EH (cell line): ENCODE data around the gene HMGB4.

Source experiments
- DNase-seq: peaks from one replicate; pipeline ENCODE4 v3.0.0-alpha.2; 2015; ENCODE audit warnings: low read depth

Gene HMGB4

GRCh38 chr1:33848205-33848937 lies 15.5 kb upstream of the HMGB4 start:
- DNase-seq: peak; percentile 38

GRCh38 chr1:33849211-33849610 lies 14.7 kb upstream of the HMGB4 start:
- DNase-seq: peak; percentile 13

- no peak for DNase-seq
These were observed 13.4 kb upstream of the HMGB4 start for GRCh38 chr1:33850481-33850880.

- peak; percentile 14 for DNase-seq
These were observed 11.2 kb upstream of the HMGB4 start for GRCh38 chr1:33852711-33853110.

GRCh38 chr1:33853431-33853830 lies 10.4 kb upstream of the HMGB4 start:
- no peak for DNase-seq

- no peak for DNase-seq
These were observed 9.8 kb upstream of the HMGB4 start for GRCh38 chr1:33854091-33854490.

GRCh38 chr1:33860671-33861070 lies 3.2 kb upstream of the HMGB4 start:
- peak; percentile 65 for DNase-seq

GRCh38 chr1:33864460-33865389 lies 846 bp downstream of the HMGB4 start:
- DNase-seq: no peak

- DNase-seq: peak; percentile 24
These were observed 2.4 kb downstream of the HMGB4 start for GRCh38 chr1:33866281-33866680.

GRCh38 chr1:33867684-33868083 lies 3.8 kb downstream of the HMGB4 start:
- DNase-seq: no peak

- DNase-seq: no peak
These were observed 8.4 kb downstream of the HMGB4 start for GRCh38 chr1:33872275-33872674.

GRCh38 chr1:33872683-33873082 lies 8.8 kb downstream of the HMGB4 start:
- no peak for DNase-seq

- DNase-seq: no peak
These were observed 10.8 kb downstream of the HMGB4 start for GRCh38 chr1:33874636-33875035.

GRCh38 chr1:33875862-33876261 lies 12.0 kb downstream of the HMGB4 start:
- DNase-seq: no peak

GRCh38 chr1:33876970-33877650 lies 13.2 kb downstream of the HMGB4 start:
- DNase-seq: peak; percentile 68

- no peak for DNase-seq
These were observed 14.5 kb downstream of the HMGB4 start for GRCh38 chr1:33878392-33878791.

- peak; percentile 37 for DNase-seq
These were observed 16.4 kb downstream of the HMGB4 start for GRCh38 chr1:33880305-33880704.

- DNase-seq: no peak
These were observed 22.6 kb downstream of the HMGB4 start for GRCh38 chr1:33886496-33886895.

GRCh38 chr1:33893147-33893830 lies 29.4 kb downstream of the HMGB4 start:
- DNase-seq: peak; percentile 92

- no peak for DNase-seq
These were observed 31.5 kb downstream of the HMGB4 start for GRCh38 chr1:33895396-33895795.

- no peak for DNase-seq
These were observed 32.1 kb downstream of the HMGB4 start for GRCh38 chr1:33895976-33896375.
